GM12873 (cell line): ENCODE results near the gene STAT2.

ENCODE experiments used
- TF ChIP-seq, protein P1 (sequence below): IDR thresholded peaks from 2 replicates; pipeline ENCODE4 v1.5.1; 2012; ENCODE audit warnings: low read depth, mild to moderate bottlenecking, moderate library complexity, low read length, control low read depth; ENCODE audit not compliant: insufficient read depth; ENCODE audit errors: missing control alignments

The STAT2 gene

DNA sequence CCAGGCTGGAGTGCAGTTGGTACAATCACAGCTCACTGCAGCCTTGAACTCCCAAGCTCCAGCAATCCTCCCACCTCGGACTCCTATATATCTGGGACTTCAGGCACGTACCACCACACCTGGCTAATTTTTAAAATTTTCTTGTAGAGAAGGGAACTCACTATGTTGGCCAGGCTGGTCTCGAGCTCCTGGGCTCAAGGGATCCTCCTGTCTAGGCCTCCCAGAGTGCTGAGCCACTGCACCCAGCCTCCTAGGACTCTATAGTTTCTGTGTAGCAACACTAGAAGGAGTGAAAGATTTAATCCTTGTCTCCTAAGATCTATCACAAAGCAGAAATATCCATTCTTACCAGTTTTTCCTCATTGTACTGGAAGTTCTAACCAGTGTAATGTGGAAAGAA, 7.0 kb upstream of the STAT2 start:
- TF ChIP-seq, protein P1, sequence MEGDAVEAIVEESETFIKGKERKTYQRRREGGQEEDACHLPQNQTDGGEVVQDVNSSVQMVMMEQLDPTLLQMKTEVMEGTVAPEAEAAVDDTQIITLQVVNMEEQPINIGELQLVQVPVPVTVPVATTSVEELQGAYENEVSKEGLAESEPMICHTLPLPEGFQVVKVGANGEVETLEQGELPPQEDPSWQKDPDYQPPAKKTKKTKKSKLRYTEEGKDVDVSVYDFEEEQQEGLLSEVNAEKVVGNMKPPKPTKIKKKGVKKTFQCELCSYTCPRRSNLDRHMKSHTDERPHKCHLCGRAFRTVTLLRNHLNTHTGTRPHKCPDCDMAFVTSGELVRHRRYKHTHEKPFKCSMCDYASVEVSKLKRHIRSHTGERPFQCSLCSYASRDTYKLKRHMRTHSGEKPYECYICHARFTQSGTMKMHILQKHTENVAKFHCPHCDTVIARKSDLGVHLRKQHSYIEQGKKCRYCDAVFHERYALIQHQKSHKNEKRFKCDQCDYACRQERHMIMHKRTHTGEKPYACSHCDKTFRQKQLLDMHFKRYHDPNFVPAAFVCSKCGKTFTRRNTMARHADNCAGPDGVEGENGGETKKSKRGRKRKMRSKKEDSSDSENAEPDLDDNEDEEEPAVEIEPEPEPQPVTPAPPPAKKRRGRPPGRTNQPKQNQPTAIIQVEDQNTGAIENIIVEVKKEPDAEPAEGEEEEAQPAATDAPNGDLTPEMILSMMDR = no peak

DNA sequence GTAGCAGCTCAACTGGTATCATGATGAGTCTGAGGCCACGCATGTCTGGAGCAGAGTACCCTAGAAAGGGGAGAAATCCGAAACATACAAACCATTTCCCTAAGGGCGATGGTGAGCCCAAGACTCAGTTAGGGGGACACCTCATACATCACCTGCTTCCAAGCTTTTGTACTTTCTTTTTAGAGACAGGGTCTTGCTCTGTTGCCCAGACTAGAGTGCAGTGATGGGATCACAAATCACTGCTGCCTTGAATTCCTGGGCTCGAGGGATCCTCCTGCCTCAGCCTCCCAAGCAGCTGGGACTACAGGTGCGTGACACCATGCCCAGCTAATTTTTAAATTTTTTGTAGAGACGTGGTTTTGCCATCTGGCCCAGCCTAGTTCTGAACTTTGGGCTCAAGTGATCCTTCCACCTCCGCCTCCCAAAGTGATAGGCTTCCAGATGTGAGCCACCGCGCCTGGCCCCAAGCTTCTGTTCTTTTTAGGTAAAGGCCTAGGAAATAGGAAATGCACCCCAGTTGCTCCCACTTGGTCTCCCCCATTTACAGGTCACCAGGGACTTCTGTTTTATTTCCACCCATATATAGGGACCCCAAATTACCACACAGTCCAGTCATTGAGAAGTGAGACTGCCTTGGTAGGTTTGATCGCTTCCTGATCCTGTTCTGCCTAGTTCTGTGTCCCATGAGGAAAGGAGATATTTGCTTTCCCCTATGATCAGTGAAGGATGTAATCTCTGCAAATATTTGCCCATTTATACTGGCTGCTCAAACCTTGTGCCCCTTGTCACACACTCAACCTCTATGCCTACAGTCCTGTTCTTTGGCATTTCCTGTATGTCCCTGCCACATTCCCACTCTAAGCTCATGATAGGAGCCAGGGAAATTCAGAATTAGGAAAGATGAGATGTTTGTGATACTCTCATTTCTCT, 2.5 kb upstream of the STAT2 start, which contains the start of gene APOF:
TSS of gene APOF (minus strand) at position 728 of the 930 bp plus-strand sequence. CDS start at position 616, 112 bp downstream.
- TF ChIP-seq, protein P1 = no peak

DNA sequence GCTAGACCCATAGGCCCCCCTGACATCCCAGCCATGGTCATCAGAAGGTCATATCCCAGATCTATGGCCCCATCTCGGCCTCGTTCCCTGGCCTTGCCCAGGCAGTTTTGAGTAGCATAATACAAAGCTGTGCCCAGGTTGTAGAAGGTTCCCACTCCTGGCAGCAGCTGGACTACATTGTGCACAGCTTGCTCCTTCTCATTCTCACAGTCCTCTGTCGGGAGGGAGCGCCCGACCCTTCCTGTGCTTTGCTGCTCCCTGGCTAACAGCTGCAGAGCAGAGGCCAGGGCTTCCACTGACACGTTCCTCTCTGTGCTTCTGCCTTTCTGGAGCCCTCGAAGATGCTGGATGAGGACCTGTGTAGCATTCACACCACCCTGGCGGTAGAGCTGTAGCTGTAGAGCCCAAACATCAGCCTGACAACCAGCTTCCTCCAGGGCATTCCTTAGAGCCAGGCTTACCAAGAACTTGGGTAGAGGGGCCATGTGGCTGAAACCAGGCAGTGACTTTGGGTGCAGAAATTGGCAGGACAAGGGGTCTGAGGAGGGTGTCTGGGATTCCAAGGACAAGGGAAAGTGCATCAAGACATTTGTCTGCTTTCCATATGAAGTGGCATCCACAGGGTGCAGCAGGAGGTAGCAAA, 1.7 kb upstream of the STAT2 start:
- TF ChIP-seq, protein P1 = no peak

DNA sequence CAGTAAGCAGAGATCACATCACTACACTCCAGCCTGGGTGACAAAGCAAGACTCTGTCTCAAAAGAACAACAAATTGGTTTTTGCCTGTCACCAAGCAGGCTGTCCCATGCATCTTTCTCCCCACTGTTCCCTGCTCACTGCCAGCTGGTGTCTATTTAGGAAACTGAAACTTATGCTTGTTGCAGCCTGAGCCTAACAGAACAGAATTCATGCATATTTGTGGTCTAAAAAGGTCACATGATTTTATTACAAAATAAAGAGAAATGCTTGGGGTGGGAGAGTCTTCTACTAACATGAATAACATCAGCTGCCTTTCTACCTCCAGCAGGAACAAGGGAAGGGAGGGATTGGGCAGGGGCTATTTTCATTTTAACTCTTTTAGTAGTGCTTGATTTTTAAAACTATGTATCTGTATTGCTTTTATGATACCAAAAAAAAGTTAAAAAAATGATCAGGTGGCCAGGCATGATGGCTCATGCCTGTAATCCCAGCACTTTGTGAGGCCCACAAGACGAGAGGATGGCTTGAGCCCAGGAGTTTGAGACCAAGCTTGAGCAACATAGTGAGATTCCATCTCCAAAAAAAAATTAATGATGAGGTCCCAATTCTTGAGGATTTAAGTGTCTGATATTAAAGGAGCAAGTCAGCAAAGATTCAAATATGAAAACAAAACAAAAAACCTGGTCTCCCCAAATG, 923 bp downstream of the STAT2 start:
- TF ChIP-seq, protein P1 = no peak

DNA sequence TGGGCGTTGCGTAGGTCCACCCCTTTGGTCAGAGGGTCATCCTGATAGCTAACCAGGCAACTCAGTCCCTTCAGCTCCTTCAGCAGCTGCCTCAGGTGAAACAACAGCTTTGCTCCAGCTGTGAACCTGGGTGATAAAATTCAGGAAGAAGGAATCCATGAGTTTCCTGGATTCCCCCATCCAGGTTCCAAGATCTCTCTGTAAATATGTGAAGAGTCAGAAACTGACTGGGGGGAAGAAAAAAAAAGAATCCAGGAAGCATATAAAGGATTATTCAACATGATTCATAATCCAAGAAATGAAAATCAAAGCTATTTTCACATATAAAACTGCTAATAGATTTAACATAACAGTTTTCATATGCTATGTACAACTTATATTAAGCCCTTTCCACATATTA, 8.6 kb downstream of the STAT2 start:
- TF ChIP-seq, protein P1 = no peak

DNA sequence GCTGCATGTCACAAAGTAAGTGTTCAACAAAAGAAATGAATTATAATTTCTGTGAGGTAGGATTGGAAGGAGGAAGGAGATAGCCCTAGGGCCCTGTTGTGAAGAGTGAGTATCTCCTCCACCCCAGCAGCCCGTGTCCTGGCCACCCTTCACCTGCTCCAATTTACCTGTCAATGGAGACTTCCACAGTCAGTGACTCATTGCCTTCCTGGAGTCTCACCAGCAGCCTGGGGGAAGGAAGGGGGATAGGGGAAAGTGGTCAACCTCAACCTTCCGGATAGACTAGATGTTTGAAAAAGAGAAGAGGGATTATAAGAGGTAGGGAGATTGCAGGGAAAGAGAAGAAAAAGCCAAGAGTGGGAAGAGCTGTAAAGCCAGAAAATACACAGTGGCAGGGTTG, 9.2 kb downstream of the STAT2 start:
- TF ChIP-seq, protein P1 = no peak

DNA sequence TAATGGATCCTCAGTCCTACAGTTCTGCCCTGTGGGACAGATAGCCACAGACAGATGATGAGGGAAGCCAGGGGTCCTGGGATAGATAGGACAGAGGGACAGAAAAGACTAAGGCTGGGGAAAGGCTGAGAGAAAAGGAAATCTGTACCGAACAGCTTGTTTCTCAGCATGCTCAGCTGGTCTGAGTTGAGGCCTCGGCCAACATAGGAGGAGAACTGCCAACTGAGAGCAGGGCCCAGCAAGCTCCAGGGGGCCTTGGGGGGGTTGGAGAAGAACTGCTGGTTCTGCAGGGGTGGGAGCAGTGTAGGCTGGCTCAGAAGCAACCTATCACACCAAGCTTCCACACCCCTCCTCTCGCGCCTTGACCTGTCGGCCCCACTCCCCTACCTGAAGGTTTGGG, 11.1 kb downstream of the STAT2 start:
- TF ChIP-seq, protein P1 = no peak
